HepG2 (cell line): ENCODE measurements around the gene LRRTM3. TPM values are rescaled to one million over a fixed set of nuclear protein-coding genes. Genes with fewer than 3 reads are reported as not detected.

Source experiments
- ATAC-seq: fragments of 200-7000 bp; cut with Tn5 transposase; 3 replicates; pipeline ENCODE4 v1.9.1; 2020; ENCODE audit warnings: mild to moderate bottlenecking, moderate library complexity
- BruUV-seq: library from RNA; stranded (reverse); fragments of 400-500 nt; replicated peaks from 2 replicates; lab custom pipeline; 2021; lab: Mats Ljungman, UMichigan
- CTCF ChIA-PET: fragments of 300-600 bp; formaldehyde crosslinking; extraction: SDS; loops from one replicate; lab custom pipeline; 2021; ENCODE audit warnings: low total read pairs, inconsistent platforms, low intra/inter-chr PET ratio; lab: Yijun Ruan, JAX
- POLR2A ChIA-PET: fragments of 350-600 bp; sonication (Branson Sonifier 250); formaldehyde crosslinking; loops from one replicate; lab custom pipeline; 2020; ENCODE audit warnings: antibody characterized with exemption, inconsistent platforms; lab: Yijun Ruan, JAX
- DNase-seq: peaks from one replicate; pipeline ENCODE4 v3.0.0-alpha.2; 2015; ENCODE audit warnings: low spot score
- FAIRE-seq: peaks from 3 replicates; lab custom pipeline; 2011; peaks lifted over from hg19 to GRCh38; lab: Jason Lieb, UNC
- H2AFZ ChIP-seq: one replicate; pipeline ENCODE4 v1.6.1; 2011; ENCODE audit warnings: low read length, inconsistent platforms
- H3K27ac ChIP-seq: fragments of 300-600 bp; 3 replicates; pipeline ENCODE4 v1.8.0; 2011; ENCODE audit warnings: mixed run types, mild to moderate bottlenecking, mixed read lengths, low read length, inconsistent platforms; ENCODE audit not compliant: insufficient read depth; ENCODE audit errors: extremely low read length
- H3K27me3 ChIP-seq, 2 experiments: fragments of 200-600 bp in 1 of 2; 2 replicates in 1 of 2; 3 replicates in 1 of 2; pipeline versions ENCODE4 v1.6.0 to v1.8.0; 2011; ENCODE audit warnings: low read length in 2 of 2, mild to moderate bottlenecking in 2 of 2, moderate library complexity in 2 of 2, inconsistent platforms in 1 of 2; ENCODE audit not compliant: insufficient read depth in 2 of 2, control insufficient read depth in 1 of 2
- H3K36me3 ChIP-seq, 2 experiments: fragments of 200-600 bp in 1 of 2; replicated peaks in 1 of 2; 2 replicates in 1 of 2; 3 replicates in 1 of 2; pipeline versions ENCODE4 v1.5.1 to v1.8.0; 2011; ENCODE audit warnings: low read length in 2 of 2, inconsistent platforms in 1 of 2; ENCODE audit not compliant: insufficient read depth in 2 of 2, control insufficient read depth in 1 of 2
- H3K4me1 ChIP-seq: 2 replicates; pipeline ENCODE4 v1.5.1; 2012; ENCODE audit warnings: low read length, inconsistent platforms; ENCODE audit not compliant: insufficient read depth
- H3K4me2 ChIP-seq: 2 replicates; pipeline ENCODE4 v1.6.0; 2011; ENCODE audit warnings: low read depth, low read length, inconsistent platforms
- H3K4me3 ChIP-seq, 3 experiments: fragments of 200-600 bp in 1 of 3; sonication (generic), shearing (Covaris generic) in 1 of 3; replicated peaks in 1 of 3; 2 replicates each; pipeline ENCODE4 v1.5.1; 2011 to 2016; ENCODE audit warnings: low read length in 3 of 3, inconsistent platforms in 2 of 3, low read depth in 2 of 3, mild to moderate bottlenecking in 2 of 3, control low read depth in 1 of 3, mixed read lengths in 1 of 3; ENCODE audit not compliant: insufficient read depth in 1 of 3
- H3K79me2 ChIP-seq: one replicate; pipeline ENCODE4 v1.6.1; 2011; ENCODE audit warnings: low read length, inconsistent platforms; ENCODE audit not compliant: insufficient read depth
- H3K9ac ChIP-seq: 2 replicates; pipeline ENCODE4 v1.6.0; 2011; ENCODE audit warnings: mild to moderate bottlenecking, low read depth, low read length, inconsistent platforms; ENCODE audit not compliant: insufficient read depth
- H3K9me3 ChIP-seq: 2 replicates; pipeline ENCODE4 v1.5.1; 2012; ENCODE audit warnings: mild to moderate bottlenecking, low read length
- H4K20me1 ChIP-seq: 2 replicates; pipeline ENCODE4 v1.6.0; 2011; ENCODE audit warnings: inconsistent platforms, mild to moderate bottlenecking, low read length, moderate library complexity; ENCODE audit not compliant: insufficient read depth
- BHLHE40 ChIP-seq: IDR thresholded peaks from 2 replicates; pipeline ENCODE4 v1.6.1; 2011; ENCODE audit warnings: low read length, improper control_type of control experiment
- KMT2B ChIP-seq: IDR thresholded peaks from 2 replicates; pipeline ENCODE4 v1.6.1; 2016; ENCODE audit warnings: missing genetic modification reagents, missing compliant biosample characterization
- MAFF ChIP-seq: IDR thresholded peaks from 2 replicates; pipeline ENCODE4 v1.6.1; 2011; ENCODE audit warnings: low read depth, low read length, improper control_type of control experiment
- MAFK ChIP-seq, 2 experiments: IDR thresholded peaks in 1 of 2; conservative IDR thresholded peaks in 1 of 2; 2 replicates each; pipeline ENCODE4 v1.6.1; 2011; ENCODE audit warnings: improper control_type of control experiment in 2 of 2, low read length in 2 of 2
- MXI1 ChIP-seq: IDR thresholded peaks from 3 replicates; pipeline ENCODE4 v1.6.1; 2012; ENCODE audit warnings: low read depth, low read length, inconsistent platforms, borderline replicate concordance
- PRDM15 ChIP-seq: sonication (generic); formaldehyde crosslinking; IDR thresholded peaks from 2 replicates; pipeline ENCODE4 v1.4.0; 2020; ENCODE audit warnings: missing genetic modification reagents
- SMARCC2 ChIP-seq: fragments of 450-650 bp; IDR thresholded peaks from 2 replicates; pipeline ENCODE4 v1.6.1; 2017; ENCODE audit warnings: antibody characterized with exemption, mild to moderate bottlenecking
- ZBTB14 ChIP-seq: sonication (generic); formaldehyde crosslinking; IDR thresholded peaks from 2 replicates; pipeline ENCODE4 v1.4.0; 2020; ENCODE audit warnings: missing genetic modification reagents
- ZNF598 ChIP-seq: sonication (generic); formaldehyde crosslinking; IDR thresholded peaks from 2 replicates; pipeline ENCODE4 v1.5.1; 2020; ENCODE audit warnings: mild to moderate bottlenecking, missing genetic modification reagents, borderline replicate concordance
- ZNF746 ChIP-seq: sonication (generic); formaldehyde crosslinking; IDR thresholded peaks from 2 replicates; pipeline ENCODE4 v1.8.0; 2022; ENCODE audit warnings: mild to moderate bottlenecking, missing genetic modification reagents
- ZNF790 ChIP-seq: sonication (generic); formaldehyde crosslinking; IDR thresholded peaks from 2 replicates; pipeline ENCODE4 v1.8.0; 2022; ENCODE audit warnings: missing genetic modification reagents, mild to moderate bottlenecking, borderline replicate concordance
- WGBS: methylation state at CpG from one replicate; pipeline ENCODE4 v1.1.6; 2017; ENCODE audit warnings: low lambda C conversion rate; 5-methylcytosine and 5-hydroxymethylcytosine counted together
- in situ Hi-C: cut with HindIII; loops from 2 replicates; pipeline ENCODE4 v1.10.0; 2017; ENCODE audit warnings: low pct_unique_long_range_greater_than_20kb; ENCODE audit not compliant: extremely low pct_ligation_motif_present
- intact Hi-C: fragments of 100-400 bp; cut with micrococcal nuclease; formaldehyde crosslinking; loops from one replicate; pipeline ENCODE4 v1.10.0; 2022; ENCODE audit not compliant: unreplicated experiment
- polyA plus RNA-seq, 8 experiments: library from polyadenylated mRNA; depleted of rRNA in 3 of 8; stranded (reverse) in 7 of 8; unstranded in 1 of 8; fragments of >200 nt; fragmentation: Illumina TruSeq in 4 of 8; extraction: Trizol in 4 of 8; gene quantifications; 2 replicates each; pipeline versions ENCODE4 v1.2.1 to v1.2.3, GENCODE V29; 2011 to 2016; ENCODE audit warnings: low read depth in 4 of 8, missing spikeins in 1 of 8, mixed read lengths in 1 of 8; ENCODE audit not compliant: insufficient read depth in 1 of 8
- total RNA-seq, 5 experiments: library from RNA; depleted of rRNA; stranded (reverse); fragments of >200 nt; fragmentation: Illumina TruSeq; extraction: Trizol; gene quantifications; 2 replicates each; pipeline ENCODE4 v1.2.3, GENCODE V29; 2016; ENCODE audit warnings: low read depth in 1 of 5

The LRRTM3 gene
- total and polyA plus RNA-seq, 2 of the 13 experiments (the other 11 are each of a cell fraction or from before 2014, with no cell fraction given), result not detected

- H3K36me3 ChIP-seq, result no peaks in the 10 kb centered on the region
- 0% methylated on average over 3 of the region's 3 CpGs for WGBS
- H3K27ac ChIP-seq, result no peak overlapping the region
- in situ Hi-C loops, result no loop called here
- ChIA-PET CTCF (no interaction called here), POLR2A (no interaction called here)
- H3K27me3 ChIP-seq, result no peaks in the 10 kb centered on the region
- FAIRE-seq, result no peak
- no peak for DNase-seq
- no peak overlapping the region for H3K9ac ChIP-seq
- no peak overlapping the region for H3K4me2 ChIP-seq
- H2AFZ ChIP-seq, result no peak overlapping the region
- TF ChIP-seq ZNF790 (CRISPR knock-in tag) (no peak), KMT2B (CRISPR knock-in tag) (no peak), MXI1 (no peak), SMARCC2 (no peak), ZNF598 (CRISPR knock-in tag) (no peak), MAFF (no peak), ZBTB14 (CRISPR knock-in tag) (no peak), MAFK (conservative IDR thresholded peaks at IDR 0.05 in 1 of 2, IDR thresholded peaks at IDR 0.05 in 1 of 2; ENCODE audit: low read length in 2 of 2) (no peak), PRDM15 (no peak), BHLHE40 (no peak), ZNF746 (no peak)
- ATAC-seq, result no peak
- no peak overlapping the region for H3K4me3 ChIP-seq
- H4K20me1 ChIP-seq, result no peaks in the 10 kb centered on the region
- no peaks in the 10 kb centered on the region for H3K4me1 ChIP-seq
- H3K9me3 ChIP-seq, result no peaks in the 10 kb centered on the region
- BruUV-seq, result no TSS peak
- intact Hi-C loops, result no loop called here
- H3K79me2 ChIP-seq, result no peaks in the 10 kb centered on the region
These were observed 15.1 kb downstream of the LRRTM3 start for GRCh38 chr10:66940965-66941364.
